Mucosa of descending colon (tissue), 3 donors: ENCODE results near the gene SMARCD1. TPM values are rescaled to one million over a fixed set of nuclear protein-coding genes. Genes with fewer than 3 reads are reported as not detected.
A peak's percentile ranks its signal among the peaks of the same experiment; 100 is the strongest.

Source experiments
- ATAC-seq: fragments of 200-7000 bp; cut with Tn5 transposase; one replicate; pipeline ENCODE4 v1.9.1; 2020; ENCODE audit warnings: mild to moderate bottlenecking, moderate library complexity
- DNase-seq, 3 donors: peaks; one replicate each; pipeline ENCODE4 v3.0.0-alpha.2; 2020
- H3K36me3 ChIP-seq: fragments of 200-600 bp; one replicate; pipeline ENCODE4 v1.8.0; 2021; ENCODE audit warnings: low read depth, mild to moderate bottlenecking
- H3K4me1 ChIP-seq: fragments of 200-600 bp; one replicate; pipeline ENCODE4 v1.8.0; 2021; ENCODE audit warnings: low read depth, mild to moderate bottlenecking
- H3K4me3 ChIP-seq: fragments of 200-600 bp; one replicate; pipeline ENCODE4 v1.8.0; 2021; ENCODE audit warnings: mild to moderate bottlenecking
- H3K9me3 ChIP-seq: fragments of 200-600 bp; one replicate; pipeline ENCODE4 v1.8.0; 2021; ENCODE audit warnings: mild to moderate bottlenecking
- intact Hi-C, 2 donors: fragments of 100-400 bp; cut with DNase I in 1 of 2; cut with micrococcal nuclease in 1 of 2; formaldehyde crosslinking; loops; one replicate each; pipeline versions ENCODE4 v1.11.0 to v1.11.1; 2022; cut with DNase I, micrococcal nuclease
- total RNA-seq, 3 donors: library from RNA; stranded (reverse); fragmentation: NEBNext Ultra II Directional in 2 of 3; extraction: Animal tissue kit (Norgen Biotek cat#: 25700) in 2 of 3; gene quantifications; one replicate each; pipeline versions ENCODE4 v1.2.1 to v1.2.4, GENCODE V29; 2021 to 2023
- TF ChIP-seq, protein P1 (sequence below): fragments of 200-600 bp; IDR thresholded peaks from one replicate; pipeline ENCODE4 v1.8.0; 2022; ENCODE audit warnings: antibody characterized with exemption, mild to moderate bottlenecking
- donor health status: DM: no; HTN: no; CAD: no; lungs with moderate emphysema.
- donor health status: DM: no; HTN: no; CAD: no.
- donor health status: DM: no; HTN: yes; CAD: no.

SMARCD1 gene
- total RNA-seq, 3 donors from 2014 or later, result 34.2 to 44.9 (median 38.9) TPM

DNA sequence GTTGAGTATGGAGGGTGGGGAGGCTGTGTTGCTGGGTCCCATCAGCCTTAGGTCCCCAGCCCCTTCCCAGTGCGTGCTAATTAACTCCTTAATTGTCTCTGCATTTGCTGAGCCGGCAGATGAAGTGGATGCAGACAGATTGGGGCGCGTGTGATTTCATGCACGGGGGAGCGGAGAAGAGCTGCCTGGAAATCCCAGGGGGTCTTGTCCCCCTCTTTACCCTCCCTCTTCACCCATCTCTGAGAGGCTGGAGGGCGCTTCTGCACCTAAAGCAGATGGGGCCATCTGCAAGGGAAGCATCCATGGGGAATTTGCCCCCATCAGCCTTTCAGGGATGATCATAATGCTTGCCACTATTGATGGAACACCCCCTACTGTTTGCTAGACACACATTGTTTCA is 32.2 kb upstream of the SMARCD1 start:
- H3K9me3 ChIP-seq, result no peaks in the 10 kb centered on the region
- DNase-seq (peak in 1 of 3 donors; percentile 22), ATAC-seq (no peak)
- TF ChIP-seq, protein P1, sequence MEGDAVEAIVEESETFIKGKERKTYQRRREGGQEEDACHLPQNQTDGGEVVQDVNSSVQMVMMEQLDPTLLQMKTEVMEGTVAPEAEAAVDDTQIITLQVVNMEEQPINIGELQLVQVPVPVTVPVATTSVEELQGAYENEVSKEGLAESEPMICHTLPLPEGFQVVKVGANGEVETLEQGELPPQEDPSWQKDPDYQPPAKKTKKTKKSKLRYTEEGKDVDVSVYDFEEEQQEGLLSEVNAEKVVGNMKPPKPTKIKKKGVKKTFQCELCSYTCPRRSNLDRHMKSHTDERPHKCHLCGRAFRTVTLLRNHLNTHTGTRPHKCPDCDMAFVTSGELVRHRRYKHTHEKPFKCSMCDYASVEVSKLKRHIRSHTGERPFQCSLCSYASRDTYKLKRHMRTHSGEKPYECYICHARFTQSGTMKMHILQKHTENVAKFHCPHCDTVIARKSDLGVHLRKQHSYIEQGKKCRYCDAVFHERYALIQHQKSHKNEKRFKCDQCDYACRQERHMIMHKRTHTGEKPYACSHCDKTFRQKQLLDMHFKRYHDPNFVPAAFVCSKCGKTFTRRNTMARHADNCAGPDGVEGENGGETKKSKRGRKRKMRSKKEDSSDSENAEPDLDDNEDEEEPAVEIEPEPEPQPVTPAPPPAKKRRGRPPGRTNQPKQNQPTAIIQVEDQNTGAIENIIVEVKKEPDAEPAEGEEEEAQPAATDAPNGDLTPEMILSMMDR, result no peak
- intact Hi-C loops, result loop anchor here in 1 of 2 donors (10.0 kb wide), 1 partner anchor 88 kb away; the partner anchor contains the start of gene AQP5
- no peaks in the 10 kb centered on the region for H3K36me3 ChIP-seq
- H3K4me1 ChIP-seq, result peaks cover 15% of the 10 kb centered on the region
- no peak overlapping the region for H3K4me3 ChIP-seq

DNA sequence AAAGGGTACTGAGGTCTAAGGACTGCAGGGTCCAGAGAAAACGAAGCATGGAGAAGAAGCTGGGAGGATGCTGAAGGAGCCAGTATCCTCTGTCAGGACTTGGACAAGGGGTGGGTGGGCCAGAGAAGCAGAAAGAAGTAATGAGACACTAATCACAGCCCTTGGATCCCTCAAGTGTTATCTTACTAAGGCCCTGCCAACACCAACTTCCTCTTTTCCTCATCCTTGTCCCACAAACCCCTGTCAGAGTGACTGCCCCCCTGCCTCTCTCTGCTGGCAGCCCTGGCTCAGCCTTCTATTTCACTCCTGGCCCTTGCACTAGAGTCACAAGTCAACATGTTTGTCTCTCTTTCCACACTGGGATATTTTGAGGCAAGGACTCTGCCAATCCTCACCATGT is 31.6 kb upstream of the SMARCD1 start:
- no peaks in the 10 kb centered on the region for H3K9me3 ChIP-seq
- TF ChIP-seq, protein P1, result no peak
- no peaks in the 10 kb centered on the region for H3K36me3 ChIP-seq
- DNase-seq, result peak in 1 of 3 donors; percentile 16
- intact Hi-C loops, result loop anchor here in 1 of 2 donors (10.0 kb wide), 1 partner anchor 89 kb away; the partner anchor contains the start of gene AQP5
- H3K4me3 ChIP-seq, result no peak overlapping the region
- peaks cover 15% of the 10 kb centered on the region for H3K4me1 ChIP-seq
- ATAC-seq, result no peak

DNA sequence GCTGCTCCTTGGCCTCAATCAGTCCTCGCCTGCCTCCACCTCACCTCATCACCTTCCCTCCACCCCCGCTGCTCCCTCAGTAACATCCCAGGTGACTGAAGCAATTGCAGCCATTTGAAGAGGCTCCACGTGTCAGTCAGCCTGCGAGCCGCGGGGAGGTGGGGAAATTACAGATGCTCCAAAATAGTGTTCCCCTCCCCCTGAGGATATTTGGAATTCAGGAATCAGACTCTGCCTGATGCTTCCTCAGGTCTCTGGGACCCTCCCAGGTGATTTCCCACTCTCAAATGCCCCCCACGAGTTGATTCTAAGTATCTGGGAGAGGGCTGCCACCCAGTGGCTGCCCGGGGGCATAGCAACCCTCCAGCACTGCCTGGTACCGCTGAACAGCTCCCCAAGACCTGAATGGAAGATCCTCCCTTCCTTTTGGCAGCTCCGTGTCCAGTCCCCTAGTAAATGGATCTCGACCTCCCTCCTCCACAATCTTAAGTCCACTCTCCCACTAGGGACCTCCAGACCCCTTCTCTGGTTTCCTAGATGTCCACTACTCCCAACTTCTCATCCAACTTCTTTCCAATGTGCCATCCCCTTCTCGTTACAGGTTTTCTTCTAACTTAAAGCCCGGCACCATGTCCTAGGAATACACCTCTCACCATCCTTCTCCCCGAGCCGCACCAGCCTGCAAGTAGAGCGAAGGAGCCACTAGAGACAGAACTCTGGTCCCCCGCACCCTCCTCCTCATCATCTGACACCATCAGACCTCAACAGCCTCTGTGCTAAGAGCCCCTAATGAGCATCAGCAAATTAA is 29.1 kb upstream of the SMARCD1 start:
- peak; percentile 43 to 61 (median 54) for DNase-seq
- peak; percentile 57 for ATAC-seq

DNA sequence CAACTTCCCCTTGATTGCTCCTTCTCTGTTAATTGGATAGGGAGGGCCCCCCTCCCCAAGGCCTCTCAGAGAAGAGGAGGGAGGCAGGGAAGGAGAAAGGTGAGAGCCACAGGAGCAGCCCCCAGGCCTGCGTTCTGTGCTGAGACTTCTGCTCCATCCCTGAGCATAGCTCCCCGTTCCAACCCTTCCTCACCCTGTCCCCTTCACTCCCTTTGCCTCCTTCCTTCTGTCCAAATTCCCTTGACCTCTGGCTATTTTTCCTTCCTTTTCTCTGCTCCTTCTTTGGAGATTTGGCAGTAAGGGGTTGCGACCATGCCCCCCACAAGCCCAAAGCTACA is 28.5 kb upstream of the SMARCD1 start:
- peak in 1 of 3 donors; percentile 5 for DNase-seq
- Histone ChIP-seq H3K36me3 (no peaks in the 10 kb centered on the region), H3K4me1 (peaks cover 15% of the 10 kb centered on the region), H3K9me3 (no peaks in the 10 kb centered on the region), H3K4me3 (no peak overlapping the region)
- TF ChIP-seq, protein P1, result no peak
- no peak for ATAC-seq
- intact Hi-C loops, result loop anchor here in 1 of 2 donors (10.0 kb wide), 1 partner anchor 92 kb away; the partner anchor contains the start of gene AQP5

More for the DNA sequence above, 29.1 kb upstream of the SMARCD1 start:
- H3K4me1 ChIP-seq, result peaks cover 15% of the 10 kb centered on the region
- no peak overlapping the region for H3K4me3 ChIP-seq
- TF ChIP-seq, protein P1, result peak; percentile 87
- H3K9me3 ChIP-seq, result no peaks in the 10 kb centered on the region
- intact Hi-C loops, result loop anchor here in 1 of 2 donors (10.0 kb wide), 1 partner anchor 91 kb away; the partner anchor contains the start of gene AQP5
- H3K36me3 ChIP-seq, result no peaks in the 10 kb centered on the region

DNA sequence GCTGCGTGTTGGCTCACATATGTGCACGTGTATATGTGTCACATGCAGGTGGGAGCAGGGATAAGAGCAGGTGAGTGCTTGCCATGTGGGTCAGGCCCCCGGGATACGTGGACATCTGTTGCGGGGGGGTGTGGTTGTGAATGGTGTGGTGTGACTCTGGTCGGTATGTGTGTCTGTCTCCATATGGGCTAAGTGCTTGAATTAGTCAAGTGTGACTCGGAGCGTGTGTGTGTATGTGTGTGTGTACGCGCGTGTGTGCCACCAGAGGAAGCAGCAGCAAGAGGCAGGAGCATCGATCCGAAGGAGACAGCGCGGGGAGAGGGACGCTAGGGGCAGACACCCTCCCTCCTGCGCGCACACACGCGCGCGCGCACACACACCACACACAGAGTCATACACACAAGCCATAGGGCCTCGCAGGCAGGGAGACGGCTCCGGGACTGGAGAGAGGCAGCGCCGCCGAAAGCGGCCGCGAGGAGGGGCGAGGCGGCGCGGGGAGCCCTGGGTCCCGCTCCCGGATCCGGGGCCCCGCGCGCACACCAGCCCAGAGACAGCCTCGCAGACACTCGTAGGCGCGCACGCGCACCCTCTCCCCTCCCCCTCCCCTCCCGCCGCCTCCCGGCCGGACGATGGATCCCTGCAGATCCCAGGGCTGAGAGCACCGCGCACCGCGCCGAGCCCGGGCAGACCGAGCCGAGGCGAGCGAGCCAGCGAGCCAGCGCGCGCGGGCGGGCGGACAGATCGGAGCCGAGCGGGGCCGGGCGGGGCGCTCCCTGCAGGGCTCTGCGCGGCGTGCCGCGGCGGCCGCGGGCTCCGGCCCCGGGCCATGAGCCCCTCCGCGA is 27.9 kb upstream of the SMARCD1 start, which contains the start of gene ASIC1:
TSS of gene ASIC1 (plus strand) at position 597 of the 842 bp plus-strand sequence. CDS start 1,171 bp downstream, outside the sequence.
- Histone ChIP-seq H3K9me3 (no peaks in the 10 kb centered on the region), H3K4me1 (peaks cover 15% of the 10 kb centered on the region), H3K36me3 (no peaks in the 10 kb centered on the region), H3K4me3 (peak within 1 kb of the TSS; percentile 11)
- intact Hi-C loops, result loop anchor here in 1 of 2 donors (10.0 kb wide), 1 partner anchor 92 kb away; the partner anchor contains the start of gene AQP5
- peak; percentile 68 to 80 (median 71) for DNase-seq
- TF ChIP-seq, protein P1, result no peak
- peak; percentile 80 for ATAC-seq
